Progenitor cell of endocrine pancreas (in vitro differentiated cells): ENCODE data around the gene DCBLD2. TPM values are rescaled to one million over a fixed set of nuclear protein-coding genes. Genes with fewer than 3 reads are reported as not detected.

ENCODE experiments used
- DNase-seq: peaks from one replicate; pipeline ENCODE4 v3.0.0; 2021; ENCODE audit warnings: low spot score; ENCODE audit not compliant: unreplicated experiment
- H3K27ac Mint-ChIP-seq: 2 replicates; pipeline ENCODE4 v1.8.0; 2021; ENCODE audit warnings: mild to moderate bottlenecking, moderate library complexity, mixed read lengths
- H3K27me3 Mint-ChIP-seq: 2 replicates; pipeline ENCODE4 v1.8.0; 2021; ENCODE audit warnings: mixed read lengths
- H3K36me3 Mint-ChIP-seq: 2 replicates; pipeline ENCODE4 v1.8.0; 2022; ENCODE audit warnings: mixed read lengths; ENCODE audit not compliant: insufficient read depth
- H3K4me1 Mint-ChIP-seq: 2 replicates; pipeline ENCODE4 v1.8.0; 2021; ENCODE audit warnings: low read depth, mixed read lengths
- H3K4me3 Mint-ChIP-seq: 2 replicates; pipeline ENCODE4 v1.8.0; 2021; ENCODE audit warnings: low read depth, mild to moderate bottlenecking, moderate library complexity, mixed read lengths
- H3K9me3 Mint-ChIP-seq: 2 replicates; pipeline ENCODE4 v1.8.0; 2021; ENCODE audit warnings: low read depth, mixed read lengths
- CTCF ChIP-seq: fragments of 200-600 bp; sonication (generic); IDR thresholded peaks from one replicate; pipeline ENCODE4 v1.5.0; 2021; ENCODE audit warnings: antibody characterized with exemption, mild to moderate bottlenecking; ENCODE audit not compliant: unreplicated experiment
- total RNA-seq: library from RNA; stranded (reverse); gene quantifications from 2 replicates; pipeline ENCODE4 v1.2.1, GENCODE V29; 2021

Gene DCBLD2
- total RNA-seq, 1 donor from 2014 or later = 85.5 TPM

DNA sequence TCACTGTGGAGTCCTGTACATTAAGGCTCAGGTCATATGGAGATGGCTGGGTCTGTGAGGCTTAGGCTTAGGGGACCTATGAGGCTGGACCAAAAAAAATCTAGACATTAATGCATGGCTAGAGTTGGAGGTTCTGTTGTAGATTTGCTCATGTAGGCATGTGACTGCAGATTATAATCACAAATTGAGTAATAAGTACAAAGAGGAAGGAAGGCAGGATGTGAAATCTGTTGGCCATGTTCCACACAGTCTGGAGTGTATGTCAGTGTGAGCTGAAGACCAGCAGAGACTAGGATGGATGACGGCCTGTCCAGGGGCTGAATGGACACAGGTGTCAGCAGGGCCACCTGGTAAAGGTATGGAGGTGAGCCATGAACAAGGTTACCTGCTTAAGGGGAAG lies 138.4 kb downstream of the DCBLD2 start, which contains the start of gene ST3GAL6:
ST3GAL6 (plus strand) TSS at position 265 of the 400 bp plus-strand sequence. CDS start 5,101 bp downstream, outside the sequence.
- H3K4me3 Mint-ChIP-seq = no peak within 1 kb of the TSS
- H3K27me3 Mint-ChIP-seq = no peaks in the 10 kb centered on the region
- peaks cover 53% of the 10 kb centered on the region for H3K4me1 Mint-ChIP-seq
- H3K9me3 Mint-ChIP-seq = no peaks in the 10 kb centered on the region
- TF ChIP-seq CTCF = no peak
- no peak for DNase-seq
- H3K27ac Mint-ChIP-seq = peak within 1 kb of the TSS; percentile 12
- H3K36me3 Mint-ChIP-seq = peaks cover 5% of the 10 kb centered on the region

DNA sequence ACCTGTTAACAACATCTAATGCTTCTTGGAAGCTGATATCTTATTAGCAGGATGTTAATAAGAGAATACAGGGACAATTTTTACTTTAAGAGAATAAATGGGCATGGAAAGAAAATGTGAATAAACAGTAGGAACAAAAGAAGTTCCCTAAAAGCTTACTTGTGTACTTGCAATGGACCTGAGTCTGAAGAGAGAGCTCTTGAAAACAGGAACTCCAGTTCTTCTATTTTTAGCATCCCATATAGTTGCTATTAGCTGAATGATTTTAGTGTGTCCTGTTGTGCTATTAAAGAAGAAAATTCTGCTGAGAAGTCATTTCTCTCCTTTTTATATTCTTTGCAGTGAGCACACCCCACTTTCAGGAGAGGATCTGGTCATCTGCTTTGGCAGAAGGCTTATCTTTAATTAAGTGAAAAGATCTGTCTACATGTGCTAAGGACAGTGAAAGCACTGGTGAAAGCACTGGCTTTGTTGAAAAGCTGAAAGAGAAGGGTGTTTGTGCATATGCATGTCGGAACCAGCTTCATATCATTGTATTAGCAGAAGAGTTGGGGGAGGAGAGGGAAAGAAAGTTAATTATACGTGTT lies 139.8 kb downstream of the DCBLD2 start:
- peaks cover 10% of the 10 kb centered on the region for H3K36me3 Mint-ChIP-seq
- no peak for DNase-seq

GRCh38 chr3:98759629-98760028 lies 141.9 kb downstream of the DCBLD2 start:
- Mint-ChIP-seq H3K27me3 (no peaks in the 10 kb centered on the region), H3K4me3 (no peak overlapping the region), H3K4me1 (peaks cover 60% of the 10 kb centered on the region), H3K9me3 (no peaks in the 10 kb centered on the region), H3K27ac (peak overlapping the region; percentile 51), H3K36me3 (peaks cover 10% of the 10 kb centered on the region)
- no peak for DNase-seq
- no peak for TF ChIP-seq CTCF

More for the DNA sequence above, 139.8 kb downstream of the DCBLD2 start:
- Mint-ChIP-seq H3K4me3 (no peak overlapping the region), H3K4me1 (peaks cover 57% of the 10 kb centered on the region), H3K27ac (no peak overlapping the region), H3K9me3 (no peaks in the 10 kb centered on the region), H3K27me3 (no peaks in the 10 kb centered on the region)
- TF ChIP-seq CTCF = no peak

- Mint-ChIP-seq H3K27ac (peak overlapping the region; percentile 14), H3K36me3 (peaks cover 12% of the 10 kb centered on the region), H3K4me3 (no peak overlapping the region), H3K4me1 (peaks cover 45% of the 10 kb centered on the region), H3K27me3 (no peaks in the 10 kb centered on the region), H3K9me3 (no peaks in the 10 kb centered on the region)
- no peak for TF ChIP-seq CTCF
- no peak for DNase-seq
Observed at GRCh38 chr3:98755601-98756000, 145.9 kb downstream of the DCBLD2 start.

GRCh38 chr3:98754483-98754882 lies 147.0 kb downstream of the DCBLD2 start:
- H3K9me3 Mint-ChIP-seq = no peaks in the 10 kb centered on the region
- TF ChIP-seq CTCF = no peak
- no peak overlapping the region for H3K27ac Mint-ChIP-seq
- no peak overlapping the region for H3K4me3 Mint-ChIP-seq
- H3K27me3 Mint-ChIP-seq = no peaks in the 10 kb centered on the region
- H3K4me1 Mint-ChIP-seq = peaks cover 43% of the 10 kb centered on the region
- H3K36me3 Mint-ChIP-seq = peaks cover 8% of the 10 kb centered on the region
- no peak for DNase-seq
